Esophagus muscularis mucosa (tissue), 4 donors: ENCODE data around the gene CEP97. TPM values are rescaled to one million over a fixed set of nuclear protein-coding genes. Genes with fewer than 3 reads are reported as not detected.
"Not testable (repeated sequence)": the region's sequence is repeated elsewhere in the genome, so short reads cannot be mapped to it uniquely, and the experiment has no call there.

Source experiments
- DNase-seq: peaks from one replicate; pipeline ENCODE4 v3.0.0-alpha.2; 2017; ENCODE audit errors: extremely low spot score
- H3K27ac ChIP-seq, 4 donors: fragments of 200-600 bp; sonication (generic); replicated peaks in 1 of 4; 1 replicate in 3 of 4; 2 replicates in 1 of 4; pipeline ENCODE4 v1.5.1; 2016 to 2019; ENCODE audit warnings: mild to moderate bottlenecking in 1 of 4
- H3K27me3 ChIP-seq, 4 donors: fragments of 200-600 bp; sonication (generic); one replicate each; pipeline versions ENCODE4 v1.5.1 to v1.6.0; 2016 to 2019
- H3K36me3 ChIP-seq, 4 donors: fragments of 200-600 bp; sonication (generic); one replicate each; pipeline ENCODE4 v1.5.1; 2016 to 2019
- H3K4me1 ChIP-seq, 4 donors: fragments of 200-600 bp; sonication (generic); one replicate each; pipeline ENCODE4 v1.5.1; 2016 to 2019
- H3K4me3 ChIP-seq, 4 donors: fragments of 200-600 bp; sonication (generic); 1 replicate in 2 of 4; 2 replicates in 2 of 4; pipeline ENCODE4 v1.5.1; 2016 to 2019; ENCODE audit warnings: mild to moderate bottlenecking in 4 of 4, moderate library complexity in 1 of 4
- H3K9me3 ChIP-seq, 4 donors: fragments of 200-600 bp; sonication (generic); 1 replicate in 3 of 4; 2 replicates in 1 of 4; pipeline ENCODE4 v1.5.1; 2016 to 2019
- EP300 ChIP-seq: sonication (generic); formaldehyde crosslinking; IDR thresholded peaks from one replicate; pipeline ENCODE4 v1.6.1; 2017; ENCODE audit warnings: antibody characterized with exemption
- POLR2A ChIP-seq: fragments of 450-650 bp; IDR thresholded peaks from one replicate; pipeline ENCODE4 v1.6.1; 2017; ENCODE audit warnings: antibody characterized with exemption, moderate library complexity, mild to moderate bottlenecking, low read depth
- POLR2AphosphoS5 ChIP-seq, 2 donors: sonication (generic); formaldehyde crosslinking; IDR thresholded peaks; one replicate each; pipeline ENCODE4 v1.6.1; 2017; ENCODE audit warnings: antibody characterized with exemption in 2 of 2
- WGBS: methylation state at CpG from one replicate; pipeline ENCODE4 v1.1.5; 2018; 5-methylcytosine and 5-hydroxymethylcytosine counted together
- intact Hi-C: fragments of 100-400 bp; cut with DNase I; formaldehyde crosslinking; loops from one replicate; pipeline ENCODE4 v1.15.1; 2023
- total RNA-seq, 4 donors: library from RNA; depleted of rRNA; stranded (reverse); fragments of >200 nt; gene quantifications; one replicate each; pipeline versions ENCODE4 v1.1.0 to v1.2.1, GENCODE V29; 2016
- TF ChIP-seq, protein P1 (sequence below), 3 experiments: fragments of 200-600 bp in 2 of 3; fragments of 450-650 bp in 1 of 3; sonication (generic) in 2 of 3; IDR thresholded peaks; one replicate each; pipeline ENCODE4 v1.5.1; 2017 to 2019; ENCODE audit warnings: antibody characterized with exemption in 3 of 3, mild to moderate bottlenecking in 2 of 3, moderate library complexity in 1 of 3

Gene CEP97
- total RNA-seq, 4 donors from 2014 or later = 7.2 to 10.4 (median 8.0) TPM

DNA sequence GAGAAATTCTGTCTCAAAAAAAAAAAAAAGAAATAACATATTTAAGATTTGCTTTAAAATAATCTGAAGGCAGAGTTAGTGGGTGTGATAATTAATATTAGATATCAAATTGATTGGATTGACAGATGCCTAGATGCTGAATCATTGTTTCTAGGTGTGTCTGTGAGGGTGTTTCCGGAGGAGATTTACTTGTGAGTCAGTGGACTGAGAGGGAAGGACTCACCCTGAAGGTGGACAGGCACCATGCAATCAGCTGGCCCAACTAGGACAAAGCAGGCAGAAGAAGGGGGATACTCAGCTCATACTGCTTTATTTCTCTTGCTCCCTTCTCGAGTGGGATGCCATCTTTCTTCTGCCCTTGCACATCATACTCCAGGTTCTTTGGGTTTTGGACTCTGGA is 21.2 kb upstream of the CEP97 start:
- no peaks in the 10 kb centered on the region for H3K4me1 ChIP-seq
- no peak overlapping the region for H3K27ac ChIP-seq
- no peak for DNase-seq
- H3K27me3 ChIP-seq = no peaks in the 10 kb centered on the region
- no peaks in the 10 kb centered on the region for H3K9me3 ChIP-seq
- 82% methylated on average over 2 of the region's 2 CpGs for WGBS
- intact Hi-C loops = no loop called here
- H3K36me3 ChIP-seq = no peaks in the 10 kb centered on the region
- TF ChIP-seq, protein P1, sequence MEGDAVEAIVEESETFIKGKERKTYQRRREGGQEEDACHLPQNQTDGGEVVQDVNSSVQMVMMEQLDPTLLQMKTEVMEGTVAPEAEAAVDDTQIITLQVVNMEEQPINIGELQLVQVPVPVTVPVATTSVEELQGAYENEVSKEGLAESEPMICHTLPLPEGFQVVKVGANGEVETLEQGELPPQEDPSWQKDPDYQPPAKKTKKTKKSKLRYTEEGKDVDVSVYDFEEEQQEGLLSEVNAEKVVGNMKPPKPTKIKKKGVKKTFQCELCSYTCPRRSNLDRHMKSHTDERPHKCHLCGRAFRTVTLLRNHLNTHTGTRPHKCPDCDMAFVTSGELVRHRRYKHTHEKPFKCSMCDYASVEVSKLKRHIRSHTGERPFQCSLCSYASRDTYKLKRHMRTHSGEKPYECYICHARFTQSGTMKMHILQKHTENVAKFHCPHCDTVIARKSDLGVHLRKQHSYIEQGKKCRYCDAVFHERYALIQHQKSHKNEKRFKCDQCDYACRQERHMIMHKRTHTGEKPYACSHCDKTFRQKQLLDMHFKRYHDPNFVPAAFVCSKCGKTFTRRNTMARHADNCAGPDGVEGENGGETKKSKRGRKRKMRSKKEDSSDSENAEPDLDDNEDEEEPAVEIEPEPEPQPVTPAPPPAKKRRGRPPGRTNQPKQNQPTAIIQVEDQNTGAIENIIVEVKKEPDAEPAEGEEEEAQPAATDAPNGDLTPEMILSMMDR (IDR thresholded peaks at IDR 0.05) = no peak
- TF ChIP-seq EP300 (no peak), POLR2AphosphoS5 (IDR thresholded peaks at IDR 0.05) (no peak), POLR2A (no peak)
- H3K4me3 ChIP-seq = no peak overlapping the region

GRCh38 chr3:101704639-101705038 is 19.8 kb upstream of the CEP97 start:
- H3K9me3 ChIP-seq, H3K36me3 ChIP-seq, H3K4me3 ChIP-seq, intact Hi-C loops, H3K27me3 ChIP-seq, H3K27ac ChIP-seq, DNase-seq, H3K4me1 ChIP-seq: not testable (repeated sequence)
- 63% methylated on average over 2 of the region's 2 CpGs for WGBS

DNA sequence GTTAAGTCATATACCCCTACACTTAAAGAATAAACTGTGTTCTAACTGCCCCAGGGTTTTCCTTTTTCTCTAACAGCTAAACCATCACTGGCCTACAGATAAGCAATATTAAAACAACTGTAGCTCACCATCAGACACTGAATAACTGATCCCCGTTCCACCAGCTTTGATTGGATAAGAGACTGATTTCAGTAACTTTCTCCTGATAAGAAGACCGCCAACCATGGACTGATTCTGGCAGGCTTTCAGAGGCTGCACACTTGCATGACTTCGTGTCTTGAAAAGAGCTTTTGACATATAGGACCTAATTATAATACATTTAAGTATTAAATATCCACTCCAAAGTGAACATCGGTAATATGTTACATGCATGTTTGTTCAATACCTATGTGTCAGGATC is 15.3 kb upstream of the CEP97 start:
- peaks cover 0 to 3% (median 0%) of the 10 kb centered on the region in 4 donors for H3K27me3 ChIP-seq
- H3K4me3 ChIP-seq = no peak overlapping the region
- no peaks in the 10 kb centered on the region for H3K36me3 ChIP-seq
- no peak overlapping the region for H3K27ac ChIP-seq
- H3K4me1 ChIP-seq = no peaks in the 10 kb centered on the region
- DNase-seq = no peak
- TF ChIP-seq EP300 = no peak
- TF ChIP-seq POLR2A = no peak
- TF ChIP-seq POLR2AphosphoS5 (IDR thresholded peaks at IDR 0.05) = no peak
- TF ChIP-seq, protein P1 (IDR thresholded peaks at IDR 0.05) = no peak
- intact Hi-C loops = no loop called here
- no peaks in the 10 kb centered on the region for H3K9me3 ChIP-seq
- 87% methylated on average over 4 of the region's 4 CpGs for WGBS

DNA sequence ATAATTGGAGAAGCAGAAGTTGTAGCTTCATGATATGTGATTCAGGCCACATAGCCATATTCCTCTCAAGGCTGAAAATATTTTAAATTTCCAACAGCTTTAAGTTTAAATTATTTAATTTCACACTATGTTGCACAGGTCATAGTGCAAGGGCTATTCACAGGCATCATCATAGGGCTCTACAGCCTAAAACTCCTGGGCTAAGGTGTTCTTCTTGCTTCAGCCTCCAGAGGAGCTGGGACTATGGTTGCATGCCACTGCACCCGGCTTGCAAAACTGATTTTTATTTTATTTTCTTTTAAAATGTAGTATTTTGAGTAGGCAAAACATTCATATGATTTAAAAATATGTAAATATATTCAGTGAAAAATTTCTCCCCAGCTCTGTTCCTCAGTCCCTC is 6.0 kb upstream of the CEP97 start:
- TF ChIP-seq, protein P1 (IDR thresholded peaks at IDR 0.05) = no peak
- TF ChIP-seq EP300 (no peak), POLR2A (no peak), POLR2AphosphoS5 (IDR thresholded peaks at IDR 0.05) (no peak)
- no peak overlapping the region for H3K27ac ChIP-seq
- intact Hi-C loops = no loop called here
- no peaks in the 10 kb centered on the region for H3K36me3 ChIP-seq
- H3K27me3 ChIP-seq = peaks cover 0 to 3% (median 0%) of the 10 kb centered on the region in 4 donors
- 84% methylated on average over 1 of the region's 1 CpG for WGBS
- no peak for DNase-seq
- no peak overlapping the region for H3K4me3 ChIP-seq
- no peaks in the 10 kb centered on the region for H3K4me1 ChIP-seq
- H3K9me3 ChIP-seq = no peaks in the 10 kb centered on the region

DNA sequence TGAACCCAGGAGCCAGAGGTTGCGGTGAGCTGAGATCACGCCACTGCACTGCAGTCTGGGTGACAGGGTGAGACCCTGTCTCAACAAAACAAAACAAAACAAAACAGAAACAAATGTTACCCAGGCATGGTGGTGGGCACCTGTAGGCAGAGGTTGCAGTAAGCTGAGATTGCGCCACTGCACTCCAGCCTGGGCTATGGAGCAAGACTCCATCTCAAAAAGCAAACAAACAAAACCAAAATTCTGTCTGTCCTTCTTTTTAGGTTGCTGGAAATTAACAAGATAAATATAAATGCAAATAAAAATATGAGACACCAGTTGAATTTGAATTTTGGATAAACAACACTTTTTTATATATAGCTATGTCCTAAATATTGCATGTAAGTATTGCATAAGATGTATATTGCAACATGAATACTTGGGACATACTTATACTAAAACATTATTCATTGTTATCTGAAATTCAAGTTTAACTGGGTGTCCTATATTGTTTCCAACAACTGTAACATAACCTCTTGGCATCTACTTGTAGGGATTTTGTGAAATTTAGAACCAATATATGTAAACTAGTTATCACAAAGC is 4.7 kb upstream of the CEP97 start:
- no peaks in the 10 kb centered on the region for H3K9me3 ChIP-seq
- no peaks in the 10 kb centered on the region for H3K27me3 ChIP-seq
- H3K4me1 ChIP-seq = peaks cover 4 to 8% (median 6%) of the 10 kb centered on the region in 4 donors
- 96% methylated on average over 3 of the region's 3 CpGs for WGBS
- H3K27ac ChIP-seq = no peak overlapping the region
- no peak for DNase-seq
- intact Hi-C loops = no loop called here
- TF ChIP-seq POLR2A (no peak), EP300 (no peak), POLR2AphosphoS5 (IDR thresholded peaks at IDR 0.05) (no peak)
- TF ChIP-seq, protein P1 (IDR thresholded peaks at IDR 0.05) = no peak
- H3K36me3 ChIP-seq = no peaks in the 10 kb centered on the region
- no peak overlapping the region for H3K4me3 ChIP-seq
